Right ventricle myocardium superior (tissue), 1 donor: Measurements from ENCODE around the gene DBNL. TPM values are rescaled to one million over a fixed set of nuclear protein-coding genes. Genes with fewer than 3 reads are reported as not detected.
A peak's percentile ranks its signal among the peaks of the same experiment; 100 is the strongest.

ENCODE experiments used
- ATAC-seq: fragments of 200-7000 bp; cut with Tn5 transposase; one replicate; pipeline ENCODE4 v1.9.1; 2020; ENCODE audit warnings: mild to moderate bottlenecking; ENCODE audit not compliant: poor library complexity
- DNase-seq: peaks from one replicate; pipeline ENCODE4 v3.0.0-alpha.2; 2020
- intact Hi-C: fragments of 100-400 bp; cut with DNase I; formaldehyde crosslinking; loops from one replicate; pipeline ENCODE4 v1.11.2; 2022
- total RNA-seq: library from RNA; stranded (reverse); fragmentation: NEBNext Ultra II Directional; extraction: Animal tissue kit (Norgen Biotek cat#: 25700); gene quantifications from one replicate; pipeline ENCODE4 v1.2.1, GENCODE V29; 2021
- donor health status: DM: no; HTN: yes; CAD: no; lungs with severe emphysema.

DBNL gene
- total RNA-seq, 1 donor from 2014 or later: 28.0 TPM

DNA sequence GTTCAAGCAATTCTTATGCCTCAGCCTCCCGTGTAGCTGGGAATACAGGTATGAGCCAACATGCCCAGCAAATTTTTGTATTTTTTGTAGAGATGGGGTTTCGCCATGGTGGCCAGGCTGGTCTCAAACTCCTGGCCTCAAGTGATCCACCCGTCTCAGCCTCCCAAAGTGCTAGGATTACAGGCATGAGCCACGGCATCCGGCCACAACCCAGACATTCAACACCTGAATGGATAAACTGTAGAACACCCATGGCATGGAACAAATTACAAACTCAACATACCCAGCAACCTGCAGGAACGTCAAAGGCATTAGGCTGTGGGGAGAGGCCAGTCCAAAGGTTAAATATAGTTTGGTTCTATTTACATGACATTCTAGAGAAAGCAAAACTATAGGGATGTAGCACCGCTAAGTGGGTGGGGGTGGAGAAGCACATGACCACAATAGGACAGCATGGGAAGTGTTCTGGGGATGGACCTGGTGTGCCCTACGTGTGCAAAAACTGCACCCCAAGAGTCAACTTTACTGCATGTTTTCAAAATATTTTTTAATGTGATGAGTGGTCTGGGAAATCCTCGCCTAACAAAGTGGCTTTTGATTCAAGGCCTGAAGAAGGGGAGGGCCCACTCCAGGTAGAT, 27.3 kb downstream of the DBNL start:
- DNase-seq (no peak), ATAC-seq (no peak)
- intact Hi-C loops: no loop called here

- intact Hi-C loops: no loop called here
- ATAC-seq (peak; percentile 42), DNase-seq (peak; percentile 88)
Observed at GRCh38 chr7:44072364-44073231, 28.1 kb downstream of the DBNL start.

- peak; percentile 70 for ATAC-seq
- intact Hi-C loops: no loop called here
- peak; percentile 90 for DNase-seq
Observed at GRCh38 chr7:44073664-44074348, 29.3 kb downstream of the DBNL start.

GRCh38 chr7:44074349-44074695, 29.8 kb downstream of the DBNL start:
- ATAC-seq (no peak), DNase-seq (no peak)
- intact Hi-C loops: no loop called here

DNA sequence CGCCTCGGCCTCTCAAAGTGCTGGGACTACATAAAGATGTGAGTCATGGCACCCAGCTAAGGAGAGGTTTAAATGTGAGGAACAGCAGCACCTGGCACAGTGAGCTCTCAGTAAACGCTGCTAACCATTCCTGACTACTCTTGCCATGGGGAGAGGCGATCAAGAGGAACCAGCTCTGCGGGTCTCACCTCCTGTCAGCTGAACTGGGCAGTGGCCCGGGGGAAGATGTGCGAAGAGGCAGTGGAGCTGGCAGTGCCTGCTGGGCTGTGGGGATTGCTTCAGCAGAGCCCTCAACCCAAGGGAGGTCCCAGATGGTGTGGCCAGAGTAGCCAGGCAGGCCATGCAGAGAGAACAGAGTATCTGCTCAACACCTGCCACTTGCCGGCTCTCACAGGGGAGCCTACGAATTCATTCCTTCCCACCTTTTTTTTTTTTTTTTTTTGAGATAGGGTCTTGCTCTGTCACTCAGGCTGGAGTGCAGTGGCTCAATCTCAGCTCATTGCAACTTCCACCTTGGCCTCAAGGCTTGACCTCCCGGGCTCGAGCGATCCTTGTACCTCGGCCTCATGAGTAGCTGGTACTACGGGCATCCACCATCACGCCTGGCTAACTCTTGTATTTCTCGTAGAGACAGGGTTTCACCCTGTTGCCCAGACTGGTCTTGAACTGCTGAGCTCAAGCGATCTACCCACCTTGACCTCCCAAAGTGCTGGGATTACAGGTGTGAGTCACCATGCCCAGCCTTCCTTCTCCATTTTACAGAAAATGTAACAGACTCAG, 31.0 kb downstream of the DBNL start:
- intact Hi-C loops: no loop called here
- DNase-seq: no peak
- ATAC-seq: no peak

DNA sequence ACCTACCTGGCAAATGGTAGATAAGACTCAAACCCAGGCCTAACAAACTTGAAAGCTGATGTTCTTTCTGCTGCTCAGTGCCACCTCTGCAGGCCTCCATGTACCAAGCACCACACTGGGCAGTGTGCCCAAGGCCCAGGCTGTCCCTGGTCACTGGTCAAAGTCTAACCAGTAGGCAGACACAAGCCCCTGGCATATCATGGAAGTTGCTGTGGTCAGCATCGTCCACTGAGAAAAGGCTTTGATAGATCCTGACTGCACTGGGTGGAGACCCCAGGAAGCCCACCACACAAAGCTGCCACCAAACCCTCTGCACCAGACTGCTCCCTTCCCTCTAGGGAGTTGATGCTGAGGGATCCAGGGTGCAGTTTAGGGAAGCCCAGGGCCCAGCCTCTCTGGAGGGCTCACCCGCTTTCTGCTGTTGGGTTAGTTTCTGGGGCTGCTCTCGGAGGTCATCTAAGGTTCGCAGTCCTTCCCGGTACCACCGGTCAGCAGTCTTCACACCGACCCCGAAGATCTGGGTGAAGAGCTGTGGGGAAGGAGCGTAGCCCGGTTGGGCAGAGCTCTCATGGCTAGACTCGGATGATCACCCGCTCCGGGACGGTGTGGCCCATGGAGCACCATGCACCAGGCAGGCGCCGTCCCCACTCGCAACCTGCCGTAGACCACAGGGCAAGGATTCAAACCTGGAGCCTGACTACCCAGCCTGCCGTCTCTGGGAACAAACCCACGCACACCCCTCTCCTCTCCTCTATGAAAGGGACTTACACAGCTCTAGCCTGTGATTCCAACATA, 31.8 kb downstream of the DBNL start:
- DNase-seq (peak; percentile 72), ATAC-seq (no peak)
- intact Hi-C loops: no loop called here

- DNase-seq (no peak), ATAC-seq (no peak)
- intact Hi-C loops: no loop called here
Observed at GRCh38 chr7:44077061-44077460, 32.6 kb downstream of the DBNL start.

GRCh38 chr7:44077681-44078091, 33.2 kb downstream of the DBNL start:
- DNase-seq (peak; percentile 69), ATAC-seq (peak; percentile 39)
- intact Hi-C loops: no loop called here

GRCh38 chr7:44078521-44078920, 34.0 kb downstream of the DBNL start:
- DNase-seq (no peak), ATAC-seq (no peak)
- intact Hi-C loops: no loop called here

DNA sequence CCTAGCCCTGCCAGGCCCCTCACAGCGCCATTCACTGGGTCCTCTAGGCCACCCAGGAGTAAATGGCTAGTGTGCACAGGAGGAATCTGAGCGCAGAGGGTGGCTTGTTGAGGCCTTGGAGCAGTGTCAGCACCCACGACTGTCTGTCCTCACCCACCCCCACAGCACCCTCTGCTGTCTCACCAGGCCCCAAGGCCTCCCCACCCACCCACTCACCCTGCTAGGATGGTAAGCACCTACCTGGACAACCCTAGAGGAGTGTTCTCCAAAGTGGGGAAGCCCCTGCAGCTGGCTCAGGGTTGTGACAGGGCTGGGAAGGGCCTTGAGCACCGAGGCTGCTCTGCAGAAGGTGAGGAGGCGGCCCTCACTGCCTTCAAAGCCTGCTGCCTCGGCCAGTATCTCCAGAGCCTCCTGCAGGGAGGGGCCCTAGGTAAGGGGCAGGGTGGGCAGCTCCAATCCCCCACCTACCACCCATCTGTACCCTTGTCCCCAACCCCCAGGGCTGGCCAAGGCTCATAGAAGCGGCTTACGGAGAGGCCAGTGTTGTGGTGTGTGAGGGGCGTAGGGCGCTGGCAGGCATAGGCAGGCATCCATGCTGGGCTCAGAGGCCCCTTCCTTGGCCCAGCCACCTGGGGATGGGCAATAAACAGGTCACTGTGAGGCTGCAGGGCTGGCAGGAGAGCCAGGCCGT, 35.0 kb downstream of the DBNL start:
- ATAC-seq (no peak), DNase-seq (no peak)
- intact Hi-C loops: loop anchor here (5.0 kb wide), 1 partner anchor 43 kb away; the partner anchor contains the start of gene POLD2

- no peak for ATAC-seq
- no peak for DNase-seq
- intact Hi-C loops: loop anchor here (5.0 kb wide), 1 partner anchor 42 kb away; the partner anchor contains the start of gene POLD2
Observed at GRCh38 chr7:44080118-44080517, 35.6 kb downstream of the DBNL start.

- ATAC-seq (no peak), DNase-seq (no peak)
- intact Hi-C loops: loop anchor here (5.0 kb wide), 1 partner anchor 42 kb away; the partner anchor contains the start of gene POLD2
Observed at GRCh38 chr7:44080686-44081265, 36.3 kb downstream of the DBNL start.

DNA sequence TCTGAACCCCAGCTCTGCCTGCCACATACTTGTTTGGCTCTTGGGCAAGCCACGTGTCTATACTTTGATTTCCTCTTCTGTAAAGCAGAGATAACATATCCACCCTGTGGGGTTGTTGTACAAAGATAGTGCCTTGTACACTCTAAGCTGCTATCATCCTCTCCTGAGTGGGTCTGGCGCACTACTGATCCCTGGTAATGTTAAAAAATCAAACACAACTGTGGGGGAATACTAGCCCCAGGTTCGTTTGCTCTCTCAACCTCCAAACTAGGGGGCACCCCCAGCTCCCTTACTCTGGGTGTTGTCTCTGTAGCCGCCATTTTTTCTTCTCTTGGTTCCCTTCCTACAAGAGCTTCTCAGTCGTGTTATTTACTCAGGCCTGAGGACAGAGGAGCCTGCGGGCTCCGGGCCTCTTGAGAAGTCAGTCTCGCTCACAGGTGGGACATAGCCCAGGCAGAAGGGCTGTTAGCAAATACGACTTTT, 36.8 kb downstream of the DBNL start:
- ATAC-seq (no peak), DNase-seq (no peak)
- intact Hi-C loops: loop anchor here (5.0 kb wide), 1 partner anchor 41 kb away; the partner anchor contains the start of gene POLD2

- ATAC-seq: peak; percentile 91
- intact Hi-C loops: loop anchor here (5.0 kb wide), 1 partner anchor 40 kb away; the partner anchor contains the start of gene POLD2
- DNase-seq: peak; percentile 100
Observed at GRCh38 chr7:44082541-44083207, 38.2 kb downstream of the DBNL start.

- ATAC-seq (no peak), DNase-seq (no peak)
- intact Hi-C loops: loop anchor here (5.0 kb wide), 1 partner anchor 39 kb away; the partner anchor contains the start of gene POLD2
Observed at GRCh38 chr7:44083796-44084195, 39.3 kb downstream of the DBNL start.

DNA sequence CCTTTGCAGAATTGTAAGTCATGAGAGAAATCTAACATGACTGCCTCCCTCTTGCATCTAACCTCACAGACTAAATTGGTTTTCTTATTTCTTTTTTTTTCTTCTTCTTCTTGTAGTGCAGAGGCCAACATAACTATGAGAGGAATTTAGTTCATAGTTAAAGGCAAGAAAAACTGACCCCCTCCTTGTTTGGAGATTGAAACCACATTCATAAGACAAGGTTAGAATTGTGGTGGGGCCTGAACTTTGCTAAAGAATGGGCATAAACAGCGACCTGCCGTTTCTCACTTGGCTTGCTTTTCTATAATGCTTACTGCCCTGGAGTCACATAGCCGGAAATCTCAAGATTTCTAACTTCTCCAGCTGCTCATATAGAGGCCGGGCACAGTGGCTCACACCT, 40.2 kb downstream of the DBNL start:
- ATAC-seq: no peak
- intact Hi-C loops: loop anchor here (5.0 kb wide), 1 partner anchor 38 kb away; the partner anchor contains the start of gene POLD2
- no peak for DNase-seq
